Medulla oblongata (tissue), 1 donor: Measurements from ENCODE around the gene IGFL3.
"Not testable (repeated sequence)": the region's sequence is repeated elsewhere in the genome, so short reads cannot be mapped to it uniquely, and the experiment has no call there.

Experiments
- DNase-seq: peaks from one replicate; pipeline ENCODE4 v3.0.0-alpha.2; 2015; ENCODE audit errors: extremely low spot score

The IGFL3 gene

DNA sequence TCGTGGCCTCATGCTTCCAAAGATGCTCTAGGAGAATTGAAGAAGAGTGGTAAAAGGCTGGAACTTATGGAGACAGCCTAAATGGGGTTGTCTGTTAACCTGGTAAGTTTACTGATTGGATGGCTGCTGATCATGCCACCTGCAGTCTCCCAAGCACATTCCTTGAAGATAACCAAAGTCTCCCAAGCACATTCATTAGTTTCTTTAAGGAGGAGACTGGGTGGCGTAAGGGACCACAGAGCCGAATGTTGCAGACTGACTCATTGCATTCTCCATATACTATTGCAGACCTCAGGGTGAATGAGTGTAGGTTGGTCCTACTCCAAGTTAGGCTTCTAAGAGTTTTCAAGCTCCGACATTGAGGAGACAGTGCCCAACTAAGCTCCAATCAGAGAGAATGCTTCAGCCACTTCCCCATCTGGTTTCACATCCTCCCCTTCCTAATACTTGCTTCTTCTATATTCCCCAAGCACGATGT is at the start of gene IGFL3:
Gene IGFL3, minus strand, starts transcription at position 51 of the 478 bp plus-strand sequence. Its CDS starts 39 bp downstream, at position 12.
- peak; percentile 66 for DNase-seq

DNA sequence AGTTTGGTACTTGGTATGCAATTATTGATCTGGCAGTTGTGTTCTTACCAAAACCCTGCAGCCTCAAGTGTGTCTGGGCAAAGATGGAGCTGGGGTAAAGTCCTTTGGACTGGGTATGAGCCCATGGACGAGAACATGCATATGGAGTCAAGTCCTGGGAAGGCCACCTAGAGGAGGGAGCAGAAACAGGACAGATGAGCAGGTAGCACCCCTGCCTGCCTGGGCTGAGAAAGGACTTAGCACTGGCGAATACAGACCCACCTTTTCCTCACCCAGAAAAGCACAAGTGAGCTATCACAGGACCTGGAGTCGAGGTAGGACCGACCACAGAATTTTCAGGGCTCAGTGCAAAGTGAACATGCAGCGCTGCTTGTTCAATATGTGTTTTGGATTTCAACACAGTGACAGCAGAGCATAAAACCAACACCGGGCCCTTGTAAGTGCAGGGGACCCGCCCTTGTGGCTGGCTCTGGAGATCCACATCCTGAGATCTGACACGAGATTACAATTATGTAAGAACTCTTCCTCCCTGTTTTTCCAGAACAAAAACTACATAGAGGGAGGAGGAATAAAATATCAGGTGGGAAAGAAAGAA is 49.5 kb upstream of the IGFL3 start:
- DNase-seq = no peak

DNA sequence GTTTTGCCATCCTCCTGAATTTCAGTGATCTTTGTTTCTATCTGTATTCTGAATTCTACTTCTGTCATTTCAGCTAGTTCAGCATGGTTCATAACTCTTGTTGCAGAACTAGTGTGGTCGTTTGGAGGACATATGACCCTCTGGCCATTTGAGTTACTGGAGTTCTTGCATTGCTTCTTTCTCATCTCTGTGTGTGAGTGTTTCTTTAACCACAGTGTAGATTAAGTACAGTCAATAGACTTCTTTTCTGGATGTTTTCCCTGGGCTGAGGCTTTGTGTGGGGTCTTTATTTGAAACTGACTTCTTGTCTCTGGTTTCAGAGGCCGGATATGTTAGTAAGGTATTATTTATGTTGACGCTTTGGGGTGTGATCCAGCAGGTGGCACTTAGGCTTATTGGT is 38.2 kb upstream of the IGFL3 start:
- no peak for DNase-seq

DNA sequence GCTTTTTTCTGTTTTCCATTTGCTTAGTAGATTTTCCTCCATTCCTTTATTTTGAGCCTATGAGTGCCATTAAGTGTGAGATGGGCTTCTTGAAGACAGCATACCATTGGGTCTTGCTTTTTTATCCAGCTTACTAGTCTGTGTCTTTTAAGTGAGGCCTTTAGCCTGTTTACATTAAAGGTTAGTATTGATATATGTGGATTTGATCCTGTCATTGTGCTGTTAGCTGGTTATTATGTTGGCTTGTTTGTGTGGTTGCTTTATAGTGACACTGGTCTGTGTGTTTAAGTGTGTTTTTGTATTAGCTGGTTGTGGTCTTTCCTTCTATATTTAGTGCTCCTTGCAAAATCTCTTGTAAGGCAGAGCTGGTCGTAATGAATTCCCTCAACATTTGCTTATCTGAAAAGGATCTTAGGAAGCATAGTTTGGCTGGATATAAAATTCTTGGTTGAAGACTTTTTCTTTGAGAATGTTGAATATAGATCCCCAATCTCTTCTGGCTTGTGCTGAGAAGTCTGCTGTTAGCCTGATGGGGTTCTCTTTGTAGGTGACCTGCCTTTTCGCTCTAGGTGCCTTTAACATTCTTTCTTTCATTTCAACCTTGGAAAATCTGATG is 37.3 kb upstream of the IGFL3 start:
- not testable (repeated sequence) for DNase-seq

DNA sequence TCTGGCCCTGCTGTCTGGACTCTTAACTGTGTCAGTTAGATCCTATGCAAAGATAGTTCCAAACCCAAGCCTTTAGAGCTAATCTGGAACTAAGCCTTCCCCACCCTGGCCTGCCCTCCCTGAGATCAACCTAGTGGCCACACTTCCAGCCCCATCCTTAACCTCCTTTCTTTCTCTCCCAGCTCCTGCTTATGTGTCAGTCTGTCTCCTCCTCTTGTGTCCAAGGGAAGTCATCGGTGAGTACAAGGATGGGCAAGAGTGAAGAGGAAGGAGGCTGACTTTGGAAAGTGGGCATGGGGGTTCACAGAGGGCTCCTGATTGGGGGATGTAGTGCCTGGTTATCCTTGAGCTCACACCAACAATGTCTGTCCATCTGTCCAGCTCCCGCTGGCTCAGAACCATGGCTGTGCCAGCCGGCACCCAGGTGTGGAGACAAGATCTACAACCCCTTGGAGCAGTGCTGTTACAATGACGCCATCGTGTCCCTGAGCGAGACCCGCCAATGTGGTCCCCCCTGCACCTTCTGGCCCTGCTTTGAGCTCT is 35.8 kb upstream of the IGFL3 start:
- no peak for DNase-seq

DNA sequence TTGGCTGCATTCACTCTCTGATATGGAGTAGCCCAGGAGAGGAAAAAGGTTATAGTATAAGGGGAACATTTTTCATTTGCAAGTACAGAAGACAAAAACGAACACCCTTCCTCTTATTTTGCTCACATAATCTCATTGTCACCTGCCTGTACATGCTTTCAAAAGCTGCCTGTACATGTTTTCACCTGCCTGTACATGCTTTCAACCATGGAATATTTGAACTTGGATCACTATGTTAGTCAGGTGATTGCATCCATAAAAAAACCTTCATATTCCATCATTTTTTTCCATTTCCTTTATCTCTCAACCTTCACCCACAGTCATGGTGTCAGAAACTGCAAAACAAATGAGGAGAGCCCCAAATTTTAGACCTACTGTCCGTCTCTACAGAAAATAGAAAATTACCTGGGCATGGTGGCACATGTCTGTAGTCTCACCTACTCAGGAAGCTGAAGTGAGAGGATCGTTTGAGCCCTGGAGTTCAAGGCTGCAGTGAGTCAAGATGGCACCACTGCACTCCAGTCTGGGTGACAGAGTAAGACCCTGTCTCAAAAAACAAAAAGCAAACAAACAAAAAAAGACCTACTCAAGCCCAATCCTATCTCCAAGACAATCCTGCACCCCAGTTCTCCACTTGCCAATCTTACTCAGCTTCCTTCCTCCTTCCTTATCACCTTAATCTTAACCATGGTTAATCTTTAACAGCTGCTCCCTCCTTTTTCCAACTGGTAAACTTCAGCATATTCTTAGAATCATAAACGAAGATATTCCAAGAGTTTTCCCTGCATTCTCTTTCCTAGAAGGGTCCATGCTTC is 35.1 kb upstream of the IGFL3 start:
- DNase-seq = no peak

DNA sequence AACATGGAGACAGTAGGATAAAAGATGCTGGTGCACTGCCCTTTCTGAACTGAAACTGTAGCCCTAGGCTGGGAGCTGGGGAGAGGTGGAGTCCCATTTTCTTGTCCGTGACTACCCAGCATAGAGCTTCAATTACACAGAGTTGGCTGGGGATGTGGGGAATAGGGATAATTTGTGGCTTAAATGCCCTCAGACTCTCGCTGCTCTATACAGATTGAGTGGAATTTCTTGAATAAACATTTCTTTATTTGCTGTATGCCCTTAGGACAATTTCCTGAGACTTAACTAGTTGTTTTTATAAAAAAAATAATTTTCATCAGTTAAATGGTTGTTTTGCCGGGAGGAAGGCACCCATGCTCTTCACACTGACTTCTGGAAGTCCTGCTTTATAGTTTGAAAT is 30.7 kb upstream of the IGFL3 start:
- no peak for DNase-seq

DNA sequence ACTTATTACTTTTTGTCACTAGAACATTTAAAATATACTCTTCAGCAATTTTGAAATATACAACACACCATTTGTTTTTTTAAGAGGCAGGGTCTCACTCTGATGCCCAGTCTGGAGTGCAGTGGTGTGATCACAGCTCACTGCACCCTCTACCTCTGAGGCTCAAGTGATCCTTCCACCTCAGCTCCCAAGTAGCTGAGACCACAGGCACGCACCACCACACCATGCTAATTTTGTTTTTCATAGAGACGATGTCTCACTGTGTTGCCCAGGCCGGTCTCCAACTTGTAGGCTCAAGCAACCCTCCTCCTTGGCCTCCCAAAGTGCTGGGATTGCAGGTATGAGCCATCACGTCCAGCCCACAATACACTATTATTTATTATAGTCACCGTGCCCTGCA is 26.1 kb upstream of the IGFL3 start:
- DNase-seq = no peak

DNA sequence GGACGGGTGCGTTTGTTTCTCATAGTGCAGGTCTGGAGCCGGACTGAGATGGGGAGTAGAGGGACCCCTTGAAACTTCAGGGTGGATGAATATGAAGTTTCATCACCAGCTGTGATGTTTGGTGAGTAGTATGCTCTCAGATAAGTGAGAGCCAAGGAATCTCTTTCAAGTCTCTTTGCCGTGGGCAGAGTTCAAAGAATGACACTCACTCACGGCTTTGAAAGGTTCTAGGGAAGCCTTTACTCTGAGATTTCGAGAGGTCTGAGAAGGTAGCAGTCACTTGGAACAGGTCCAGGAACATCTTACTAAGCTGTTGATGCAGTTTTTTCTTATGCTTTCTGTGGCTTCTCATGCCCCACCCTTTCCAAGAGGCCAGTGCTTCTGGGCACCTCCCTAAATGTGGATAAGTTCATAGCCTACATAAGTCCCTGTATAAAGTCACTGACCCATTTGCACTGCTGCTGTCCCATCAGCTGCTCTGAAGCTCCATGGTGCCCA is 23.4 kb upstream of the IGFL3 start, which contains the start of gene IGFL2:
Gene IGFL2, plus strand, starts transcription at position 448 of the 498 bp plus-strand sequence. Its CDS starts 41 bp downstream, at position 489.
- no peak for DNase-seq

DNA sequence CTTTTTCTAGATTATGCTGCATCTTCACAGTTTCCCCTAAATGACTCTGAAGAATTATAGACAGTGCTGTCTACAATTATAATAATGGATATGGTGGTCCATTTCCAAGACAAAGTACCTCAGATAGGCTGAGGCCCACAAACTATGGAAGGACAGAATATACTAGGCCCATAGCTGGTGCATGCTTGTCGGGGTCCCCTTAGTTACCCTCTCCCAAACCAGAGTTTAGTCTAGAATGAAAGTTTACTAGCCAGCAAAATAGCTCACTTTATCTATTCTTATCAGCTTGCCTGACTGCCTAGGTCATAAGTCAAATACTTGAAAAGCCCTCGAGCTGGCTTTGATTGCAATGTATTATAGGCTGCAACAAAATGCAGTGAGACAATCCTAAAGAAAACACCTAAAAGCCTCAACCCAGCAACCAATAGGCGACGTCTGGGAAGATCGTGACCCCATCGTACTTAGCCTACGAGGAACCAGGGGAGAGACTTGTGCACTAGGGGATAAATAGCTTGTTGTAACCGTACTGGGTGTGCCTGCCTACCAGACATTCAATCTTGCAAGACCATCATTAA is 22.8 kb upstream of the IGFL3 start:
- no peak for DNase-seq

DNA sequence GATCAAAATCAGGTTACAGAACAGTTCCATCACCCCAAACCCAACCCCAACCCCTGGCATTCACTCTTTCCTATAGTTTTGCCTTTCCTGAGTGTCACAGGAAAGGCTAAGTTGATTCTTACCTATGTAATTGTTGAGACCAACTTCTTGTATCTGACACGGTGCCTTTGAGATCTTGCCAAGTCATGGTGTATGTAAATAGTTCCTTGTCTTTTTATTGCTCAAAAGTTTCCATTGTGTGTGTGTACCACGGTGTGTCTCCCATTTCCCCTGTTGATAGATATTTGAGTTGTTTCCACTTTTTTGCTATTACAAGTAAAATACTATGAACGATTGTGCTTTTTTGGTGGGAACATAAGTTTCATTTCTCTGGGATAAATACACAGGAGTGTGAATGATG is 20.3 kb upstream of the IGFL3 start:
- no peak for DNase-seq

DNA sequence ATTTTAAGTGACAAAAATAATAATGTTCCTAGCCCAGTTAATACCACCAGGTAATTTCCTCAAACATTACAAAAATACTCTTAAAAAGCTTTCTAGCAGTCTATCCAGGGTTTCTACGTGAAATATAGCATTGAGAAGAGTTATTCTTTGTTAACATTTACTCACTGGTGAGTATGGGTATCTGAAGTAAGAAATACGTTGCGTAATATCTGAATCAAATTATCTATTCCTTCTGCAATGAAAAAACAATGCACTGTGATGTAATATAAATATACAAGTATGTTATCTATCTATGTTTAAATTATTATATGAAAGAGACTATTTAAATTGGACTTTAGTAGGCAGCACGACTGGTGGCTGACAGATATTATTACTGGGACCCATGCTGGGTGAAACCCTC is 17.8 kb upstream of the IGFL3 start:
- no peak for DNase-seq

DNA sequence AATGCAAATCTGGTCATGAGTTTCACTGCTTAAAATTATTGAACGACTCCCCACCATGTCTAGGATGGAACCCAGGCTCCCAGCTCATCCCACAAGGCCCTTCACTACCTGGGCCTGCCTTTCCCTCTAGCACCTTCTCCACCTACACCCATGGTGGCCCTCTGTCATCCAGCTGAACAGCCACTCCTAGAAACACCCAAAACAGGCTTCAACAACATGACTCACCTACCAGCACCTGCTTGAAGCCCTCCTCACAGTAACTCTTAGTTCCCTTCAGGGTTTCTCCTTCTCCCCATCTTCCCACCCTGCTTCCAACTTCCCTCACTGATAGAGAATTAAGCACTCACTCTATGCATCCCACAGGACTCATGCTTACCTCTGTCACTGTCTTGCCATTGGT is 16.9 kb upstream of the IGFL3 start:
- no peak for DNase-seq

DNA sequence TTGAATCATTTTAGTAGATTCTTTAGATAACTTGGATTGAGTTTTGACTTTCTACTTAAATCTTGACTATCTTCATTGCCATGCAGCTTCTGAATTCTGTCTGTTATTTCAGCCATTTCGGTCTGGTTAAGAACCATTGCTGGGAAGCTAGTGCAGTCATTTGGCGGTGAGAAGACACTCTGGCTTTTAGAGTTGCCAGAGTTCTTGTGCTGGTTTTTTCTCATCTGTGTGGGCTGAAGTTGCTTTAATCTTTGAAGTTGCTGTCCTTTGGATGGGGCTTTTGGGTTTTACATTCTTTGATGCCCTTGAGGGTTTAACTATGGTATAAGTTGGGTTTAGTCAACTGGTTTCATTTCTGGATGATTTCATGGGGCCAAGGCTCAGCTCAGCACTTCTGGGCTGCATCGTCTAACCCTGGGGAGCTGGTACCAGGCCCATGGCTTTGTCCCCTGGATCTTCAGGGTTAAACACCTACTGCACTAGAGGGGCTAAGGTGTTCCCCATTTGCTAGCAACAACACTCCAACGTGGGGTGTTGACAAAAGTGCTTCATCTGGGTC is 13.5 kb upstream of the IGFL3 start:
- no peak for DNase-seq

DNA sequence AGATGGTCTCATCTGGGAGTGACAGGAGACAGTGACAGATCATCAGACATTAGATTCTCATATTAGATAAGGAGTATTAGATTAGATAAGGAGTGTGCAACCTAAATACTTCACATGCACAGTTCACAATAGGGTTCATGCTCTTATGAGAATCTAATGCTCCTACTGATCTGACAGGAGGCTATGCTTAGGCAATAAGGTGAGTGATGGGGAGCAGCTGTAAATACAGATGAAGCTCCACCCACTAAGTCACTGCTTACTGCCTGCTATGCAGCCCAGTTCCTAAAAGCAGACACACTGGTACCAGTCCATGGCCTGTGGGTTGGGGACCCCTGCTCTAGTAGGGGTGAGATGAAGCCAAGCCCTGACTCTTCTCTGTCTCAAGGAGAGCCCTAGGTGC is 10.0 kb upstream of the IGFL3 start:
- no peak for DNase-seq

DNA sequence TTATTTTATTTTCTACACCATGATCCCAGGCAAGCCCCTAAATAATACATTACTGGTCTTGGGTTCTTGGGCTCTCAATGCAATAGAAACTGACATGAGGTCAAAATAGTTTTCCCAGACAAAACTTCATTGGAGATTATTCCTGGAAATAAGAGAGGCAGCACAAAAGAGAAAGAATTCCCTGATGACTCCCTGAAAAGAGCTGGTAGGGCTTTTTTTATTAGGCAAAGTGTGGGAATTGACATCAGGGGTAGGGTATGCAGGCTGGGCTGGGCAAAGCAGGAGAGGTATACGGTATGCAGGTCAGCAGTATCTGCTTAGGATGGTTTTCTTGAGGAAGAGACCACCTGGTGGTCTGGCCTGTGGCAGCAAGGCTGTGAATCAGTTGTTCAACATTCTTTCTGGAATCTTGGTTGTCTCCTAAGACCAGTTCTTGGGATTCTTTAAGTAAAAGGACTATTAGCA is 9.3 kb upstream of the IGFL3 start:
- no peak for DNase-seq

DNA sequence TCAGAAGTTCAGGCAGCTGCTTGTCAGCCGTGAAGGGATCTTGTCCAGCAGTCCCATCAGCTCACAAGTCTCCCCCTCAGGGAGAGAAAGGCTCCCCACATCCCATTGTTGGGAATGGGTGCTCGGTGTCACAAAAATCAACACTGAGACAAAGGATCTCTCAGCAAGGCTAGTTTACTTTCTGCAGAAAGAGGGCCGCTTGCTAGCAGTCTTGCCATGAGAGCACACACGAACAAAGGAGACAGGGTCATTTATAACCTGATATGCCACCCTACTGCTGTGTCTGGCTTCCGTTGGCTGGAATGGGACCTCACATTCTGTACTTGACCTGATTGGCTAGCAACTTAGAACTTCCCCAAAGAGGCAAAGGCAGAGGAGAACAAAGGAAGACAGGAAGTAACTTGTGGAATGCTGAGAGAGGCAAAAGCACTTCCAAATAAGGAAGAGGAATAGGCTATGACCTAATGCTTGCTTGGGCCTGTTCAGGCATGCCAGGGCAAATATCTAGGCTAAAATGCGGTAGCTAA is 8.7 kb upstream of the IGFL3 start:
- peak; percentile 88 for DNase-seq

DNA sequence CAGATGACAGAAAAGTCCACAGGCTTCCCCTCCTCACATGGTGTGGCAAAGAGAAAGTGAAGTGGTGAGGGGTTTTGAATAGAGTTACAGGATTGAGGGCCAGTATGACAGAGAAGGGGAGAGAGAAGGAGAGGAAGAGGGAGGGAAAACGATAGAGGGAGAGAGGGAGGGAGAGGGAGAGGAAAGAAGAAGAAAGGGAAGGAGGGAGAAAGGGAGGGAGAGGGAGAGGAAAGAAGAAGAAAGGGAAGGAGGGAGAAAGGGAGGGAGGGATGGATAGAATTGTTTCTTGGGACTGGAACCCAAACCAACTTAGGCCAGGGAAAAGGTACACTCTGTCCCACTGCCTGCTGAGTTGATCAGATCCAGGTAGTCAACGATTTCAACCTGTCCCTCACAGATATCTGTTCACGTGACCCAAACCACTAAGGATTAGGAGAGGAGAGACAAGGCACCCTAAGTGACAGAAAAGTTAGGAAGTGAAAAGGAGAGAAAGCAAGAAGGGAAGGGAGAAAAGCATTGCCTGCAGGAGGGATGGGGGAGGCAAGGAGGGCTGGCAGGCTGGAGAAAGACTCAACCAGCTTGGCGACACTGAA is 8.1 kb upstream of the IGFL3 start:
- no peak for DNase-seq

DNA sequence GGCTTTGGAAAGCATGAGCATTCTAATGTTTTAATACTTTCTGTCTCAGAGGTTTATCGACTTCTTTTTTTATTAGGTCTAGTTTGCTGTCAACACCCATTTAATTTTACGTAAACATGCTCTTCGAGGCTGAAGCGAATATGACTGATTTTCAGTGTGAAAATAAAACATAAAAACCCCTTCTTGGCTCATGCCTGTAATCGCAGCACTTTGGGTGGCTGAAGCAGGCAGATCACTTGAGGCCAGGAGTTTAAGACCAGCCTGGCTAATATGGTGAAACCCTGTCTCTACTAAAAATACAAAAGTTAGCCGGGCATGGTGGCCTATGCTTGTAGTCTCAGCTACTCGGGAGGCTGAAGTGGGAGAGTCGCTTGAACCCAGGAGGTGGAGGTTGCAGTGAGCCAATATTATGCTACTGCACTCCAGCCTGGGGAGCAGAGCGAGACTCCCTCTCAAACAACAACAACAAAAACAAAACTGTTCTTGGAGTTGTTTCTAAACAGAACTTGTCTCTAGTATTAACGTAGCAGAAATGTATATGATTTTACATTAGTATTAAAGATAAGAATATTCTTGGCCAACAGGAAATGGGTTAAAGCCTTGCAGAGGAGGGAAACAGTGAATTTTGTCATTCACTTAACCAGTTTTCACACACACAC is 7.1 kb upstream of the IGFL3 start:
- no peak for DNase-seq

DNA sequence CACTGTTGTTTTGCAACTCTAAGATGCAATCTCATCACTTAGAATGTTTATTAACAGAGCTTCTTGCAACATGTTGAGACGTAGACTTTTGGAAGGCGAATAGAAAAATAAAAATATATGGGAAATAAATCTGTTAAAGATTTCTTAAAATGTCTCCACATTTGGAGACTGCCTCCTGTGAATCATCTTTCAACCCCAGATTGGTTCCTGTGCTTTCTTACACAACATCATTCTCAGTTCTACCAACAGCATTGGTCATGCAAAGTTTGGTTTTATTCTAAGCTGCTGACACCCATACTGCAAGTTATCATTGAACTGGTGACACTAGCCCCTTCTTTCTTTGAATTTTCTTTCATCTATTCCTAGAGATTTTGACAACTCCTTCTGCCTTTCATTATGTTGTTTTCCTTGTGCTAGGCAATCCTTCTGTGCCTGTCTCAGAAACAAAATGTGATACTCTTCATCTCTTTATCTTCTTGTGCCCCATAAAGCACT is 1.6 kb upstream of the IGFL3 start:
- no peak for DNase-seq
